T-helper 2 cell treated with Interferon-gamma antibody and Interleukin-4, amounts not matched to agents 5 μg/mL and 100 μg/mL, for 36 hours (primary cell): ENCODE results near the gene HINT3.
"Not testable (repeated sequence)": the region's sequence is repeated elsewhere in the genome, so short reads cannot be mapped to it uniquely, and the experiment has no call there.

ENCODE experiments used
- DNase-seq: peaks from one replicate; pipeline ENCODE4 v3.0.0; 2021; ENCODE audit warnings: low spot score
- H3K27ac Mint-ChIP-seq: one replicate; pipeline ENCODE4 v1.8.0; 2021; ENCODE audit warnings: mild to moderate bottlenecking, mixed read lengths
- H3K27me3 Mint-ChIP-seq: one replicate; pipeline ENCODE4 v1.8.0; 2021; ENCODE audit warnings: low read depth, mixed read lengths
- H3K36me3 Mint-ChIP-seq: one replicate; pipeline ENCODE4 v1.8.0; 2021; ENCODE audit warnings: low read depth, mixed read lengths
- H3K4me1 Mint-ChIP-seq: one replicate; pipeline ENCODE4 v1.8.0; 2021; ENCODE audit warnings: low read depth, mixed read lengths
- H3K4me3 Mint-ChIP-seq: one replicate; pipeline ENCODE4 v1.8.0; 2022; ENCODE audit warnings: mild to moderate bottlenecking, moderate library complexity, mixed read lengths
- H3K9me3 Mint-ChIP-seq: one replicate; pipeline ENCODE4 v1.8.0; 2021; ENCODE audit warnings: mixed read lengths

HINT3 gene

GRCh38 chr6:125945378-125946141, 11.0 kb upstream of the HINT3 start:
- DNase-seq: no peak
- H3K27me3 Mint-ChIP-seq: no peaks in the 10 kb centered on the region
- H3K36me3 Mint-ChIP-seq: no peaks in the 10 kb centered on the region
- H3K4me3 Mint-ChIP-seq: no peak overlapping the region
- H3K27ac Mint-ChIP-seq: no peak overlapping the region
- peaks cover 12% of the 10 kb centered on the region for H3K4me1 Mint-ChIP-seq
- H3K9me3 Mint-ChIP-seq: no peaks in the 10 kb centered on the region

- Mint-ChIP-seq H3K4me3 (no peak overlapping the region), H3K27me3 (no peaks in the 10 kb centered on the region), H3K9me3 (no peaks in the 10 kb centered on the region), H3K27ac (no peak overlapping the region), H3K36me3 (no peaks in the 10 kb centered on the region), H3K4me1 (peaks cover 12% of the 10 kb centered on the region)
- DNase-seq: no peak
These were observed 9.0 kb upstream of the HINT3 start for GRCh38 chr6:125947615-125948014.

- no peak overlapping the region for H3K4me3 Mint-ChIP-seq
- H3K9me3 Mint-ChIP-seq: no peaks in the 10 kb centered on the region
- peaks cover 12% of the 10 kb centered on the region for H3K4me1 Mint-ChIP-seq
- DNase-seq: no peak
- no peak overlapping the region for H3K27ac Mint-ChIP-seq
- H3K36me3 Mint-ChIP-seq: no peaks in the 10 kb centered on the region
- H3K27me3 Mint-ChIP-seq: no peaks in the 10 kb centered on the region
These were observed 8.1 kb upstream of the HINT3 start for GRCh38 chr6:125948455-125948854.

GRCh38 chr6:125949069-125949468, 7.5 kb upstream of the HINT3 start:
- Mint-ChIP-seq H3K36me3 (no peaks in the 10 kb centered on the region), H3K27me3 (no peaks in the 10 kb centered on the region), H3K4me1 (peaks cover 8% of the 10 kb centered on the region), H3K4me3 (no peak overlapping the region), H3K9me3 (no peaks in the 10 kb centered on the region), H3K27ac (no peak overlapping the region)
- DNase-seq: no peak

GRCh38 chr6:125950293-125950692, 6.3 kb upstream of the HINT3 start:
- no peaks in the 10 kb centered on the region for H3K9me3 Mint-ChIP-seq
- H3K4me1 Mint-ChIP-seq: peaks cover 8% of the 10 kb centered on the region
- no peaks in the 10 kb centered on the region for H3K27me3 Mint-ChIP-seq
- H3K36me3 Mint-ChIP-seq: no peaks in the 10 kb centered on the region
- no peak overlapping the region for H3K4me3 Mint-ChIP-seq
- no peak overlapping the region for H3K27ac Mint-ChIP-seq
- no peak for DNase-seq

GRCh38 chr6:125950716-125951115, 5.9 kb upstream of the HINT3 start:
- DNase-seq, H3K27ac Mint-ChIP-seq, H3K36me3 Mint-ChIP-seq, H3K27me3 Mint-ChIP-seq, H3K4me3 Mint-ChIP-seq, H3K4me1 Mint-ChIP-seq, H3K9me3 Mint-ChIP-seq: not testable (repeated sequence)

GRCh38 chr6:125951323-125951722, 5.2 kb upstream of the HINT3 start:
- no peaks in the 10 kb centered on the region for H3K36me3 Mint-ChIP-seq
- H3K27ac Mint-ChIP-seq: no peak overlapping the region
- no peaks in the 10 kb centered on the region for H3K27me3 Mint-ChIP-seq
- H3K4me1 Mint-ChIP-seq: peaks cover 3% of the 10 kb centered on the region
- no peaks in the 10 kb centered on the region for H3K9me3 Mint-ChIP-seq
- H3K4me3 Mint-ChIP-seq: no peak overlapping the region
- no peak for DNase-seq

- no peak overlapping the region for H3K4me3 Mint-ChIP-seq
- H3K36me3 Mint-ChIP-seq: no peaks in the 10 kb centered on the region
- no peaks in the 10 kb centered on the region for H3K4me1 Mint-ChIP-seq
- DNase-seq: no peak
- no peaks in the 10 kb centered on the region for H3K27me3 Mint-ChIP-seq
- H3K9me3 Mint-ChIP-seq: no peaks in the 10 kb centered on the region
- no peak overlapping the region for H3K27ac Mint-ChIP-seq
These were observed 3.6 kb upstream of the HINT3 start for GRCh38 chr6:125952764-125953501.

- no peaks in the 10 kb centered on the region for H3K36me3 Mint-ChIP-seq
- H3K4me3 Mint-ChIP-seq: no peak overlapping the region
- H3K27ac Mint-ChIP-seq: no peak overlapping the region
- H3K9me3 Mint-ChIP-seq: no peaks in the 10 kb centered on the region
- no peak for DNase-seq
- no peaks in the 10 kb centered on the region for H3K27me3 Mint-ChIP-seq
- no peaks in the 10 kb centered on the region for H3K4me1 Mint-ChIP-seq
These were observed 3.1 kb upstream of the HINT3 start for GRCh38 chr6:125953502-125953875.

- H3K36me3 Mint-ChIP-seq: no peaks in the 10 kb centered on the region
- peak overlapping the region; percentile 17 for H3K27ac Mint-ChIP-seq
- H3K9me3 Mint-ChIP-seq: no peaks in the 10 kb centered on the region
- peak overlapping the region; percentile 7 for H3K4me3 Mint-ChIP-seq
- H3K4me1 Mint-ChIP-seq: no peaks in the 10 kb centered on the region
- no peak for DNase-seq
- H3K27me3 Mint-ChIP-seq: no peaks in the 10 kb centered on the region
These were observed 1.7 kb upstream of the HINT3 start for GRCh38 chr6:125954735-125955339.

- Mint-ChIP-seq H3K36me3 (no peaks in the 10 kb centered on the region), H3K27me3 (no peaks in the 10 kb centered on the region), H3K9me3 (no peaks in the 10 kb centered on the region), H3K4me1 (no peaks in the 10 kb centered on the region), H3K4me3 (no peak overlapping the region), H3K27ac (peak overlapping the region; percentile 74)
- DNase-seq: no peak
These were observed 597 bp upstream of the HINT3 start for GRCh38 chr6:125955973-125956372.

- no peak overlapping the region for H3K27ac Mint-ChIP-seq
- H3K9me3 Mint-ChIP-seq: no peaks in the 10 kb centered on the region
- H3K36me3 Mint-ChIP-seq: no peaks in the 10 kb centered on the region
- no peaks in the 10 kb centered on the region for H3K27me3 Mint-ChIP-seq
- DNase-seq: no peak
- no peaks in the 10 kb centered on the region for H3K4me1 Mint-ChIP-seq
- no peak overlapping the region for H3K4me3 Mint-ChIP-seq
These were observed 772 bp downstream of the HINT3 start for GRCh38 chr6:125957391-125957693.

- Mint-ChIP-seq H3K9me3 (no peaks in the 10 kb centered on the region), H3K27me3 (no peaks in the 10 kb centered on the region), H3K36me3 (no peaks in the 10 kb centered on the region), H3K4me3 (no peak overlapping the region), H3K4me1 (no peaks in the 10 kb centered on the region), H3K27ac (no peak overlapping the region)
- no peak for DNase-seq
These were observed 1.3 kb downstream of the HINT3 start for GRCh38 chr6:125957845-125958244.

- no peaks in the 10 kb centered on the region for H3K4me1 Mint-ChIP-seq
- no peaks in the 10 kb centered on the region for H3K27me3 Mint-ChIP-seq
- no peak for DNase-seq
- H3K27ac Mint-ChIP-seq: no peak overlapping the region
- no peak overlapping the region for H3K4me3 Mint-ChIP-seq
- no peaks in the 10 kb centered on the region for H3K36me3 Mint-ChIP-seq
- no peaks in the 10 kb centered on the region for H3K9me3 Mint-ChIP-seq
These were observed 2.5 kb downstream of the HINT3 start for GRCh38 chr6:125959041-125959440.
